Raji (cell line): ENCODE results near the gene PFDN6.

ENCODE experiments used
- POLR2A ChIP-seq: IDR thresholded peaks from 2 replicates; pipeline ENCODE4 v1.6.1; 2011; ENCODE audit warnings: low read depth, low read length, control low read depth; ENCODE audit not compliant: insufficient read depth

PFDN6 gene

GRCh38 chr6:33288921-33289783, at the start of gene PFDN6, which contains the start of gene WDR46:
Gene PFDN6 (plus strand): TSS chr6:33289601. CDS start chr6:33289857, 256 bp downstream.
Gene WDR46 (minus strand): TSS chr6:33289239. CDS start chr6:33289170, 69 bp downstream.
- peak; percentile 69 for TF ChIP-seq POLR2A

GRCh38 chr6:33241968-33242367, 47.4 kb upstream of the PFDN6 start:
- no peak for TF ChIP-seq POLR2A

DNA sequence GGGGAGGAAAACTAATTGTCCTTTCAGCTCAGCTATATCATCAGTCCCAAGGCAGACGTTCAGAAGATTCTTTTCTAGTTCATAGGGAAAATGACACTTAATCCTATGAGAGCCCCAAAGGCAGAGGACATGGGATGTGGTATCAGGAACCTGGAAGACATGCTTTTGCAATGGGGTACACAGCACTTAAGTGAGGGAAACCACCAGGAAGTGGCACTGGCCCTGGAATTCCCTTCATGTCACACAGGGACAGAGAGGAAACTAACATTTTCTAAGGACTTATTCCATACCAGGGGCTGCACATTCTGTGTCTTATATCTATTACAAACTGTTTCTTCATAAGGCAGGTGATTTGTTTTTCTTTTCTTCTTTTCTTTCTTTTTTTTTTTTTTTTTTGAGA, 45.9 kb upstream of the PFDN6 start:
- no peak for TF ChIP-seq POLR2A

- TF ChIP-seq POLR2A: peak; percentile 49; the same call in 1 of the 2 replicates
Observed at GRCh38 chr6:33247977-33248642, 41.3 kb upstream of the PFDN6 start.

DNA sequence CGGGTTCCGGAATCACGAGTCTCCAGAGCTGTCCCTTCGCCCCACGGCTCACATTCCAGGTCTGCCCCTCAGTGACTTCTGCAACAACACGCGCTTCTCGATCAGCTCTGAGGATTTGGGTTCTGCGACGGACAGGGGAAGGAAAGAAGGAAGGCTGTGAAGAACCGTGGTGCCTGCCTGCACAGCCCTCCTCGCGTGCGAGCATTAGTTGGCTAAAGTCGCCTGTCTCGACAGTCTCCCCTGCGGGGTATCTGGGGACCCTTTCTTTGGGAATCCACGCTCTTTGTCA, 40.8 kb upstream of the PFDN6 start:
- TF ChIP-seq POLR2A: no peak

GRCh38 chr6:33248932-33249731, 40.3 kb upstream of the PFDN6 start:
- TF ChIP-seq POLR2A: peak; percentile 95

DNA sequence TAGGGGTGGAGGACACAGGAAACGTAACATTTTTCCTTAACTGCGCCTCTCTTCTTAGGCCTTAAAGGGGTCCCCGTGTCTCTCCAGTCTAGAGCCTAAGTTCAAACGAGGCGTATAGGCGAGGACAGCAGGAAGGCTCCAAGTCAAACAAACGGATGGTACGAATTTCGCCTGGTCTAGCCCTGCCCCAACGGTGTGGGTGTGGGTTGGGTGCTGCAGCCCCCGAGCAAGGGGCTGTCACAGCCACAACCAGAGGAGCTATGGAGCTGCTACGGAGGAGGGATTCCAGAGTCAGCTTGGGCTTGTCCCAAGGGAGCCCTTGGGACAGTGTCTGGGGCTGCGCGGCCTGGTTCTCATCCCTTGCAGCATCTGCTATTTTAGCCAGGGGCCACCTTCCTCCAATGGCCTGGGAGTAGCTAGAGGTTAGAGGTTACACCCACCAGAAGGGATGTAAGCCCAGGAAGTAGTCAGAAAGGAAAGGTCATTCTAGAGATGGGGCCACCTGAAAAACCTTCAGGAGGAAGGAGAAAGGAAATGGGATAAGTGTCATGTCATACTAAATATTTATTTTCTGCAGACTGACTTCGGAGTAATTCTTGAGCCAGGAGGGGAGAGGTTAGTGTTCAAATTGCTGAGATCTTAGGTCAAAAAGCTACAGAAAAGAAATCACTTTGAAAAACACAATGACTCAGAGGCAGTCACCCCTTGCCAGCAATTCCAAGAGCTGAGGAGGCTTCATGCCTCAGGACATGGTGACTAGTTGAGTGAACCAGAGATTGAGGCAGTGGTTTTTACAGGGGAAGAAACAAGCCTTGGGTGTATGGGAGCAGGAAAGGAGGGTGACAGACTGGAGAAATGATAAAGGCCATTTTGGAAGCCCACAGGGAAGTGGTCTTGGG, 39.4 kb upstream of the PFDN6 start:
- no peak for TF ChIP-seq POLR2A

DNA sequence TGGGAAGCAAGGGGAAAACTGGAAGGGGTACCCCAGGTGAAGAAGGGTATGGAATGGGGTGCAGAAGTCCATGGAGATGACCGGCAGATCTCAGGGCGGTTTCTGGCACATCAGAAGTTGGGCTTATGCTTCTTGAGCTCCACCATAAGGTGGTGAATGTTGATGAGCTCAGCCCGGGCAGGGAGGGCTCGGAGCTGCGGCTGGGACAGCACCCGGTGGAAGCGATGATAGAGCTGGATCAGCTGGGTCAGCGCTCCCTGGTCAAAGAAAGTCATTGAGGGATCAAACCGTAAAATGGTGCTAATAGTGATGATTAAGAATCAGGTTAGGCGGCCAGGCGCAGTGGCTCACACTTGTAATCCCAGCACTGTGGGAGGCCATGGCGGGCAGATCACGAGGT, 38.7 kb upstream of the PFDN6 start:
- 0 out of 2 replicates have a peak, but pooled peaks have one; percentile 27 for TF ChIP-seq POLR2A

DNA sequence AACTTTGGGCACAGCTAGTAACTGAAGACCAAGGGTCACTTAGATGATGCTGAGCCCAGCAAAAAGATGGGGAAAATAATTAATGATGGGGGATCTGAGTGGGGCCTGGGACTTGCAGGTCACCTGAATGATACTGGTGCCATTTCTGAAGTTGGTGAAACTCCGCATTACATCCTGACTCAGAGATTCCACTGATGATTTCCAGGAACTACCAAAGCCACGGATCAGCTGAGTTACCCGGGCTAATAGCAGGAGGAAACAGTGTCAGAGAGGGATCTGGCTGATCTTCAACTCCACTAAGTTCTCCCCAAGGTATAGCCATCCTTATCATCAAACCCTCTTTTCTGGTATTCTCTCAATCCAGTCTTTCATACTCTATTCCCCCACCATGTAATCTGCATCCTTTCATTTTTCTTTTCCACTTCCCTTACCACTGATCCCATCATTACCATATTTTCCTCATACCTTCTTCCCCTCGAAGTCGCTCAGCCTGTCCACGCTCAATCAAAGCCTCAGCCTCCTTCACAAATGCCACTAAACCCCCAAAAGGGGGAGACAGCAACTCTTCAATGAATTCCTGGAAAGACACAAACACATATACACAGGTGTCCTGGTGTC, 37.9 kb upstream of the PFDN6 start:
- no peak for TF ChIP-seq POLR2A

DNA sequence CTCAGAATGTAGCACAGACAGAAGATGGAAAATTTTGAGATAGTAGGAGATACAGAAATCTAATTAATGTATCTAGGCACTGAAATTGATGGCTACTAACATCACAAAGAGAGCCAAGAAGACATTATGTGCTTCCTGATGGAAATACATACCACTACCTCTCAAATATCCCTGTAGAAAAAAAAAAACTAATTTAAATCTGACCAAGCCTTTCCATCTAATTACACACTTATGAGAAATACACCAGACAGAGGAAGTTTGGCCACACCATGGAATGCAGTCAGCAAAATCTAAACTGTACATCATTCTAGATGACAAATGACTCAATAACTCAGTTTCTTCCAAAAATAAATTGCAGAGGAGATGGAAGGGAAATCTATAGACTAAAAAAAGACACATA, 36.6 kb upstream of the PFDN6 start:
- no peak for TF ChIP-seq POLR2A

GRCh38 chr6:33254591-33254990, 34.8 kb upstream of the PFDN6 start:
- TF ChIP-seq POLR2A: no peak

- TF ChIP-seq POLR2A: no peak
Observed at GRCh38 chr6:33259032-33259431, 30.4 kb upstream of the PFDN6 start.

- no peak for TF ChIP-seq POLR2A
Observed at GRCh38 chr6:33264015-33264414, 25.4 kb upstream of the PFDN6 start.

DNA sequence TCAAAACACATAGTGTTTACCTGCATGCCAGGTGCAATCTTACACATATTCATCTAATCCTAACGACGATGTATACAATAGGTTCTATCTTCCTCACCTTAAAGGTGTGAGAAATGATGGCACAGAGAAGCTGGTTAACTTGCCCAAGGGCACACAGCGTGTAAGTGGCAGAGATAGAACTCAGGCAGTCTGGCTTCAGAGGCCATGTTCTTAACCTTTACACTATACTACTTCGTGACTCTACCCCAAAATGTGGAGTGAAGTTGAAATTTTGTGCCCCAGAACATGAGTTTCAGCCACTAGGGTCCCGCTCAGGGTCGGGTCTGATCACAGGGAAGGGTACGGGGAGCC, 18.3 kb upstream of the PFDN6 start:
- no peak for TF ChIP-seq POLR2A
